SW480 (cell line): ENCODE data around the gene PFDN6.
"Not testable (repeated sequence)": the region's sequence is repeated elsewhere in the genome, so short reads cannot be mapped to it uniquely, and the experiment has no call there.

ENCODE experiments used
- DNase-seq: peaks from one replicate; pipeline ENCODE4 v3.0.0-alpha.2; 2016; ENCODE audit warnings: low spot score

The PFDN6 gene

DNA sequence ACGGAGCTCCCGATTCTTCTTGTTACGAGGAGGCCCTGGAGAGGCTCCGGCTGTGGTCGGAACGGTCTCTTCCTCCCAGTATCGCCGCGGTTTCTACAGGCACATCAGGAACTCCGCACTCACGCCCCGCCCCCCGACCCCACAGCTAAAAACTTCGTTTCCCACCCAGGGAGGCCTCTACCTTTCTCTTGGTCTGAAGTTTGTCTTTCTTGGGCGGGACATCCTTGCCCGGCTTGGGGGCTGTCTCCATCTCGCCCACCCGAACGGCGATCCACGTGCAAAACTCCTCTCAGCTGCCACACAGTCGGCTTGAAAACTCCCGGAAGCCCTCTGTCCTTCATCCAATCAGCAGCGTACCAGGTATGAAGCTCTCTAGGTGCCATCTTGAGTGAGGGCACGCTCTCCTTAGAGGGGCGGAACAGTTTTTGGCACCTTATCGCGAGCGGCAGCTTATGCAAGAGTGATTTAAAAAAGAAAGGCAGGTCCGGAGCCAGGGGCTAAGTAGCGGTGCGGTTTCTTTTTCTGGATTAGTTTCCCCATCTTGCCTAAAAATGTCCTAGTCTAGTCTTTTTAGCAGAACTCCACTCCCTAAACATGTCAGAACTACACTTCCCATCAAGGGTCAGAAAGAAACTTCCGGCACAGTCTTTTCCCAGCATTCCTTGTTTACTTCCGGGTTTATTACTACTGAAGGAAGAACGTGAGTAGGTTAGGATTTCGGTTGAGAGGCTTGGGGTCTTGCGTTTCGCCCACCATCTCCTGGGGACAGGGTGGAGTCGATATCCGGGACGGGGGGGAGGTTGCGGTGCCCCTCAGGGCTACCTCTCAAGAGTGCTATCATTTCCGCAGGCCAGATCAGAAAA, at the start of gene PFDN6, which contains the start of gene WDR46:
Gene PFDN6 (plus strand): TSS at position 681 of the 863 bp plus-strand sequence. CDS start 256 bp downstream, outside the sequence.
Gene WDR46 (minus strand): TSS at position 319 of the 863 bp plus-strand sequence. CDS start 69 bp downstream, at position 250.
- DNase-seq: peak; percentile 89

DNA sequence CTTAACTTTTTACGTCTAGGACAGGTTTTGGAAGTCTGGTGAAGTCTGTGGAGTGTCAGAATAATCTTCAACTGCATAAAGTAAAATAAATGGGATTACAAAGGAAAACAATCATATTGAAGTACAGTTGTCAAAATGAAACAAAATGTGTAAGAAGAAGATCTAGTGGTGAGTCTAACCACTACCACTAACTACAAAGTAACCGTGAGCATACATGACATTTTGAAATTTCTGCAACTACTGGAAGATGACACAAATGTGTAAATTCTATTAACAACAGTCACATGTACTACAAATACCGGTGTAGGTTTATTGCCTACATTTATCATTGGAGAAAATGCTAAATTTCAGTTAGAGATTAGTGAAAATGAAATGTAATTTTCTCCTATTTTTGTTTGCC, 47.4 kb upstream of the PFDN6 start:
- DNase-seq: no peak

DNA sequence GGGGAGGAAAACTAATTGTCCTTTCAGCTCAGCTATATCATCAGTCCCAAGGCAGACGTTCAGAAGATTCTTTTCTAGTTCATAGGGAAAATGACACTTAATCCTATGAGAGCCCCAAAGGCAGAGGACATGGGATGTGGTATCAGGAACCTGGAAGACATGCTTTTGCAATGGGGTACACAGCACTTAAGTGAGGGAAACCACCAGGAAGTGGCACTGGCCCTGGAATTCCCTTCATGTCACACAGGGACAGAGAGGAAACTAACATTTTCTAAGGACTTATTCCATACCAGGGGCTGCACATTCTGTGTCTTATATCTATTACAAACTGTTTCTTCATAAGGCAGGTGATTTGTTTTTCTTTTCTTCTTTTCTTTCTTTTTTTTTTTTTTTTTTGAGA, 45.9 kb upstream of the PFDN6 start:
- no peak for DNase-seq

DNA sequence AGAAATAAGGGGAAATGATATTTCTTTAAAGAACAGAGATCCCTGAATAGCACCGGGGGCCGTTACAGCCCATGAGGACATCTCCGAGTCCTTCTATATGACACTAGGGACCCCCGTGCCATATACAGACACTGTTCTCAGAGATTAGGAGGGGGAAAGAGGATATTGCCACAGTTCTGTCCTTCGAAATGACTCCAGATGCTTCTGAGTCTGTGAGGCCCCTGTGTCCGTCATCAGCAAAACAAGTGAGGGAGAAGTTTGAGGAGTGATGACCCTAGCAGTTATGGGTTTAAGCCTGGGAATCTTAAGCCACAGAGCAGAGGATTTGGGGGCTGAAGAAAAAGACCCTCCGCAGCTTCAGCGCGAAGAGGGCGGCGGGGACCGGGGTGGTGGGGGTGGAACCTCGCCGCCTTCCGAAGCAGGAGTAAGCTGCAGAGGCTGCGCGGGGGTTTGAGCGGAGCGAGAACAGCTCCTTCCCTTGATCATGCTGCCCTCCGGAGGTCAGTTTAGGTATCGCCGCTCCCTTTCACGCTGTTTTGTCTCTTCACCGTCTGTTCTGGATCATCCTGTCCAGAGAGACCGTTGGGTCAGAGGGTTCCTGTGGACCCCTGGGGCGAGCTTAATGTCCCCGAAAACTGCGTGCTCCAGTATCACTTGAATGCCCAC, 41.3 kb upstream of the PFDN6 start:
- peak; percentile 70 for DNase-seq

DNA sequence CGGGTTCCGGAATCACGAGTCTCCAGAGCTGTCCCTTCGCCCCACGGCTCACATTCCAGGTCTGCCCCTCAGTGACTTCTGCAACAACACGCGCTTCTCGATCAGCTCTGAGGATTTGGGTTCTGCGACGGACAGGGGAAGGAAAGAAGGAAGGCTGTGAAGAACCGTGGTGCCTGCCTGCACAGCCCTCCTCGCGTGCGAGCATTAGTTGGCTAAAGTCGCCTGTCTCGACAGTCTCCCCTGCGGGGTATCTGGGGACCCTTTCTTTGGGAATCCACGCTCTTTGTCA, 40.8 kb upstream of the PFDN6 start:
- peak; percentile 57 for DNase-seq

DNA sequence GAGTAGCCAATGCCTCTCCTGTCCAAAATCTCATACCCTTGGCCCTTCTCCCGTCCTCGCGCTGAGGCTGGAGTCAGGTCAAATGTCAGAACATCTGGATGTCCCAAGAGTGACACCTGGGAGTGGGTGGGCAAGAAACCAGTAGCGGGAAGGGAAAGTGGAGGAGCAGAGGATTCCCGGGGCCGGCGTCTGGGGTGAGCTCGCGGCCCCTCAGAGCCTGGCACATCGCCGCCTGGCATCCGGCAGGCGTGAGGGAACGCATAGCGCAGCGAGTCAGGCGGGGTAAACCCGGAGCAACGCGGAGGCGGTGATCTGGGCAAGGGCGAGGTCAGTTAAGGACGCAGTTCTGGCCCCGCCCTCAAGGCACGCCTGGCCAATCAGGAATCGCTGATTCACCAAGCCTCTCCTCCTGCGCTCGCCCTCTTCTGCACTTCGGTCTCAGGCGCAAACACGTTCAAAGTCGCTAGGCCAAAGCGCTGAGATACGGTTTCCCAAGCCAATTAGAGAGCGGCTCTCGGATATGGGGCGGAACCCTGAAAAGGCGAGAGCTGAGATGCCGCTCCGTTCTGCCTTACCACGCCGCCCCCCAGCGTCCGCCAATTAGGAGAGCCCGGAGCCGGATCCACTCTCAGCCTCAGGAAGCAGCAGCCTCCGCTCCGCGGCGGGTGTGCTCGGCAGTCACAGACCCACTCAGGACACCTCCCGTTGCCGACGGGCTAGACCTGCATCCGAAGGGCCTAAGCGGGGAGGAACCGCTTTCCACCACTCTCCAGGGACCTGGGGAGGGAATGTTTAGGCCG, 40.3 kb upstream of the PFDN6 start:
- DNase-seq: peak; percentile 97

DNA sequence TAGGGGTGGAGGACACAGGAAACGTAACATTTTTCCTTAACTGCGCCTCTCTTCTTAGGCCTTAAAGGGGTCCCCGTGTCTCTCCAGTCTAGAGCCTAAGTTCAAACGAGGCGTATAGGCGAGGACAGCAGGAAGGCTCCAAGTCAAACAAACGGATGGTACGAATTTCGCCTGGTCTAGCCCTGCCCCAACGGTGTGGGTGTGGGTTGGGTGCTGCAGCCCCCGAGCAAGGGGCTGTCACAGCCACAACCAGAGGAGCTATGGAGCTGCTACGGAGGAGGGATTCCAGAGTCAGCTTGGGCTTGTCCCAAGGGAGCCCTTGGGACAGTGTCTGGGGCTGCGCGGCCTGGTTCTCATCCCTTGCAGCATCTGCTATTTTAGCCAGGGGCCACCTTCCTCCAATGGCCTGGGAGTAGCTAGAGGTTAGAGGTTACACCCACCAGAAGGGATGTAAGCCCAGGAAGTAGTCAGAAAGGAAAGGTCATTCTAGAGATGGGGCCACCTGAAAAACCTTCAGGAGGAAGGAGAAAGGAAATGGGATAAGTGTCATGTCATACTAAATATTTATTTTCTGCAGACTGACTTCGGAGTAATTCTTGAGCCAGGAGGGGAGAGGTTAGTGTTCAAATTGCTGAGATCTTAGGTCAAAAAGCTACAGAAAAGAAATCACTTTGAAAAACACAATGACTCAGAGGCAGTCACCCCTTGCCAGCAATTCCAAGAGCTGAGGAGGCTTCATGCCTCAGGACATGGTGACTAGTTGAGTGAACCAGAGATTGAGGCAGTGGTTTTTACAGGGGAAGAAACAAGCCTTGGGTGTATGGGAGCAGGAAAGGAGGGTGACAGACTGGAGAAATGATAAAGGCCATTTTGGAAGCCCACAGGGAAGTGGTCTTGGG, 39.4 kb upstream of the PFDN6 start:
- no peak for DNase-seq

DNA sequence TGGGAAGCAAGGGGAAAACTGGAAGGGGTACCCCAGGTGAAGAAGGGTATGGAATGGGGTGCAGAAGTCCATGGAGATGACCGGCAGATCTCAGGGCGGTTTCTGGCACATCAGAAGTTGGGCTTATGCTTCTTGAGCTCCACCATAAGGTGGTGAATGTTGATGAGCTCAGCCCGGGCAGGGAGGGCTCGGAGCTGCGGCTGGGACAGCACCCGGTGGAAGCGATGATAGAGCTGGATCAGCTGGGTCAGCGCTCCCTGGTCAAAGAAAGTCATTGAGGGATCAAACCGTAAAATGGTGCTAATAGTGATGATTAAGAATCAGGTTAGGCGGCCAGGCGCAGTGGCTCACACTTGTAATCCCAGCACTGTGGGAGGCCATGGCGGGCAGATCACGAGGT, 38.7 kb upstream of the PFDN6 start:
- no peak for DNase-seq

DNA sequence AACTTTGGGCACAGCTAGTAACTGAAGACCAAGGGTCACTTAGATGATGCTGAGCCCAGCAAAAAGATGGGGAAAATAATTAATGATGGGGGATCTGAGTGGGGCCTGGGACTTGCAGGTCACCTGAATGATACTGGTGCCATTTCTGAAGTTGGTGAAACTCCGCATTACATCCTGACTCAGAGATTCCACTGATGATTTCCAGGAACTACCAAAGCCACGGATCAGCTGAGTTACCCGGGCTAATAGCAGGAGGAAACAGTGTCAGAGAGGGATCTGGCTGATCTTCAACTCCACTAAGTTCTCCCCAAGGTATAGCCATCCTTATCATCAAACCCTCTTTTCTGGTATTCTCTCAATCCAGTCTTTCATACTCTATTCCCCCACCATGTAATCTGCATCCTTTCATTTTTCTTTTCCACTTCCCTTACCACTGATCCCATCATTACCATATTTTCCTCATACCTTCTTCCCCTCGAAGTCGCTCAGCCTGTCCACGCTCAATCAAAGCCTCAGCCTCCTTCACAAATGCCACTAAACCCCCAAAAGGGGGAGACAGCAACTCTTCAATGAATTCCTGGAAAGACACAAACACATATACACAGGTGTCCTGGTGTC, 37.9 kb upstream of the PFDN6 start:
- no peak for DNase-seq

DNA sequence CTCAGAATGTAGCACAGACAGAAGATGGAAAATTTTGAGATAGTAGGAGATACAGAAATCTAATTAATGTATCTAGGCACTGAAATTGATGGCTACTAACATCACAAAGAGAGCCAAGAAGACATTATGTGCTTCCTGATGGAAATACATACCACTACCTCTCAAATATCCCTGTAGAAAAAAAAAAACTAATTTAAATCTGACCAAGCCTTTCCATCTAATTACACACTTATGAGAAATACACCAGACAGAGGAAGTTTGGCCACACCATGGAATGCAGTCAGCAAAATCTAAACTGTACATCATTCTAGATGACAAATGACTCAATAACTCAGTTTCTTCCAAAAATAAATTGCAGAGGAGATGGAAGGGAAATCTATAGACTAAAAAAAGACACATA, 36.6 kb upstream of the PFDN6 start:
- no peak for DNase-seq

DNA sequence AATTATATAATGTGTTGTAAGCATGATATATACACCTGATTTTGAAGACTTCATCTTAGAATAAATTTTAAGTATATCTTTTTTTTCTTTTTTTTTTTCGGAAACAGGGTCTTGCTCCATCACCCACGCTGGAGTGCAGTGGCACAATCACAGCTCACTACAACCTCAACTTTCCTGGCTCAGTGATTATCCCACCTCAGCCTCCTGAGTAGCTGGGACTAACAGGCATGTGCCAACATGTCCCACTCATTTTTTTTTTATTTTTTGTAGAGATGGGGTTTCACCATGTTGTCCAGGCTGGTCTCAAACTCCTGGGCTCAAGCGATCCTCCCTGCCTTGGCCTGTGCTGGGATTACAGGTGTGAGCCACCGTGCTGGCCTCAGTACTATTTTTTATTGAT, 34.8 kb upstream of the PFDN6 start:
- no peak for DNase-seq

DNA sequence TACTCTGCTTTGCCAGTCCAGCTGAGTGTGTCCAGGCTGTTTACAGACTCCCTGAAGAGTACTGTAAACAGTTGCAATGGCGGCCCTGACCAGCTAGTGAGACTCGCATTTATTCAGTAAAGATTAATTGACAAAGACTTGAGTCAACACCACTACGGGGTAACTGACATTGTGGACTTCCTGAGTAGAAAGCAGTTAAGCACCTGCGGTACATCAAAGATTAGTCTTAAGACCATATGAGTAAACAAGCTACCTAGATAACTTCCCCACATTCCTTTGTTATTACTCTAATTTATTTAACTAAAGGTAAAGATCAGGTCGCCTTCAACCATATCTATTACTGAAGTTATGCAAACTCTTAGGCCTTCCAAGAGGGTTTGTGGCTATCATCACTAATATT, 30.4 kb upstream of the PFDN6 start:
- DNase-seq: no peak

DNA sequence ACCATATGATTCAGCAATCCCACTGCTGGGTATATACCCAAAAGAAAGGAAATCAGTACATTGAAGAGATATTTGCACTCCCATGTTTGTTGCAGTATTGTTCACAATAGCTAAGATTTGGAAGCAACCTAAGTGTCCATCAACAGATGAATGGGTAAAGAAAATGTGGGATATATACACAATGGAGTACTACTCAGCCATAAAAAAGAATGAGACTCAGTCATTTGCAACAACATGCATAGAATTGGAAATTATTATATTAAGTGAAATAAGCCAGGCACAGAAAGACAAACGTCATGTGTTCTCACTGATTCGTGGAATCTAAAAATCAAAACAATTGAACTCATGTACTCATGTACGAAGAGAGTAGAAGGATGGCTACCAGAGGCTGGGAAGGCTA, 26.9 kb upstream of the PFDN6 start:
- not testable (repeated sequence) for DNase-seq

DNA sequence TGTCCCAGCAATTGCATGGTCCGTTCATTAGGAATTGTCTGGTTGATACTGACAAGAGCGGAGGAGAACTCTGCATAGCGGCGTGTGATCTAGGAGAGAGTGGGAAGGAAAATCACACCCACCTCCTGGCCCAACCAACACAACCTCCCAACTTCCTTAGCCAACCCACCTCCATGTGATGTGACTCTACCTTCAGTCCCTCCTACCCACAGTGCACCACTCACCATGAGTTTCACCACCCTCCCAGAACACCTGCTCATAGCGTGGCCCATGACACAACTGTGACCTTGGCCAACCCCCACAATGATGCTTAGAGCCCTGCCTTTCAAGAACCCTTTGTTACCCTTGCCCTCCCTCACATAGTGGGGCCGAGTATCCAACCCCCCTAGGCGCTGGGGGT, 25.4 kb upstream of the PFDN6 start:
- DNase-seq: no peak

DNA sequence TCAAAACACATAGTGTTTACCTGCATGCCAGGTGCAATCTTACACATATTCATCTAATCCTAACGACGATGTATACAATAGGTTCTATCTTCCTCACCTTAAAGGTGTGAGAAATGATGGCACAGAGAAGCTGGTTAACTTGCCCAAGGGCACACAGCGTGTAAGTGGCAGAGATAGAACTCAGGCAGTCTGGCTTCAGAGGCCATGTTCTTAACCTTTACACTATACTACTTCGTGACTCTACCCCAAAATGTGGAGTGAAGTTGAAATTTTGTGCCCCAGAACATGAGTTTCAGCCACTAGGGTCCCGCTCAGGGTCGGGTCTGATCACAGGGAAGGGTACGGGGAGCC, 18.3 kb upstream of the PFDN6 start:
- no peak for DNase-seq

DNA sequence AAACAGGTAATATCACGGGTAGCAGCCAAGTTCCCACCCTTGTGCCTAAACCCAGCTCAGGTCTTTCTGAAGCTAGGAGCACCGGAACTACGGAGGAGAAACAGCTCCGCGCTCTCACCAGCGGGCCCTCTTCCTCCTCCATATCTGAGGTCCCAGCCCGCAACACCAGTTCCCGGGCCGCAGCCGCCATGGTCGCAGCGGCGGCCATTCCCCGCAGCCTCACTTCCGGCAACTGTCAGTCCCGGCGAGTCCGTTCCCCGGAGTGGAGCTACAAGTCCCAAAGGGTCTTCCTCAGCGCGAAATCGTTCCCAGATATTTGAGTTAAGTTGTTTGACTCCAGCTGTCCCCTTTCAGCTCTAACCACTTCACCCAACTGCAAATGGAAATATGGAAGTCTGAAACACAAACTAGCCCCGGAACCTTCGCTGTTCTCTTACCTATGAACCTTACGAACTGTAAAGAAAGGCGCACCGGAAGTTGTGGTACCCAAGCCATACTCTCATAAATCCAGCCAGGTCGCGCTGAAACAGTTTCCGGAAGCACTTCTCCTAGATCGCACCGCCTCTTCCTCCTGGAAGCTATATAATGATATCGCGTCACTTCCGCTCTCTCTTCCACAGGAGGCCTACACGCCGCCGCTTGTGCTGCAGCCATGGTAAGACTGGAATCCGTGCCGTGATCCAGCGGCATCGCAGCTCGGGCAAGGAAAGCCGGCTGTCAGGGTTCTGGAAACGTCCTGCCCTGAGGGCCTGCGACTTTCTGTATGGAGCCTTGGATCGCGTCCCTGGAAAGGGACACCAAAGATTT, 17.7 kb upstream of the PFDN6 start, which contains the start of the genes RPS18 and VPS52:
Gene RPS18 (plus strand): TSS at position 608 of the 807 bp plus-strand sequence. CDS start 45 bp downstream, at position 653.
Gene VPS52 (minus strand): TSS at position 409 of the 807 bp plus-strand sequence. CDS start 201 bp downstream, at position 208.
- DNase-seq: peak; percentile 97

DNA sequence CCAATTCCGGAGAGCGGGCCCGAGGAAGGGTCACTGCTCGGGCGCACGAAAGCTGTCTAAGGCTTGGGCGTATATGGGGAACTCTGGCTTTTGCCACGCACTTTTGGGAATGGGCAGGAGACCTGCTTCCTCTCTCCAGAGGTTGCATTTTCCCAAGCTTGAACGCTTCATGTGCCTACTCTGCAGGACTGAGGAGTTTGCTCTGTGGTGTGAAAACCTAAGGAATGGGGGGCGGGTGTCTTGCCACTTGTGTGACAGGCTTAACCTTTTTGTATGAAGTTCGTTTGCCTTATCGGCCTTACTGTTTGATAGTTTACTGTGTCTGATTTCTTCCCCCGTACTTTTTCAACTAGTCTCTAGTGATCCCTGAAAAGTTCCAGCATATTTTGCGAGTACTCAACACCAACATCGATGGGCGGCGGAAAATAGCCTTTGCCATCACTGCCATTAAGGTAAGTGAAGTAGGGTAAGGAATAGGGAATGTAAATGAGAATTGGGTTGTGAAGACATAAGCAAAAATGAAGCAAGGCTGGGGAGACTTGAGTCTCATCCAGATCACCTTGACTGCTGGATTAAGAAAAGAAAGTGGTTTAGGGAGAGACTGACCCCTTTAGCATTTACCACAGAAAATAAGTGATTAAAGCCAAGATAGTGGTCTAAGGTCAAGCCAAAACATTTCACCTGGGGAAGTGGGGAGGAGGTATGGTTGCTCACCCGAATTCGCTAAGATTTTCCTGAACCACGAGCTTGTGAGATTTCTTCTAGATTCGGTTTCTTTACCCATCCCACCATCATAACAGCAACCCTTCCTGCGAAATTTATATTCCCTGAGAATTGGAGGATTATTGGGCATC, 16.9 kb upstream of the PFDN6 start:
- DNase-seq: no peak

DNA sequence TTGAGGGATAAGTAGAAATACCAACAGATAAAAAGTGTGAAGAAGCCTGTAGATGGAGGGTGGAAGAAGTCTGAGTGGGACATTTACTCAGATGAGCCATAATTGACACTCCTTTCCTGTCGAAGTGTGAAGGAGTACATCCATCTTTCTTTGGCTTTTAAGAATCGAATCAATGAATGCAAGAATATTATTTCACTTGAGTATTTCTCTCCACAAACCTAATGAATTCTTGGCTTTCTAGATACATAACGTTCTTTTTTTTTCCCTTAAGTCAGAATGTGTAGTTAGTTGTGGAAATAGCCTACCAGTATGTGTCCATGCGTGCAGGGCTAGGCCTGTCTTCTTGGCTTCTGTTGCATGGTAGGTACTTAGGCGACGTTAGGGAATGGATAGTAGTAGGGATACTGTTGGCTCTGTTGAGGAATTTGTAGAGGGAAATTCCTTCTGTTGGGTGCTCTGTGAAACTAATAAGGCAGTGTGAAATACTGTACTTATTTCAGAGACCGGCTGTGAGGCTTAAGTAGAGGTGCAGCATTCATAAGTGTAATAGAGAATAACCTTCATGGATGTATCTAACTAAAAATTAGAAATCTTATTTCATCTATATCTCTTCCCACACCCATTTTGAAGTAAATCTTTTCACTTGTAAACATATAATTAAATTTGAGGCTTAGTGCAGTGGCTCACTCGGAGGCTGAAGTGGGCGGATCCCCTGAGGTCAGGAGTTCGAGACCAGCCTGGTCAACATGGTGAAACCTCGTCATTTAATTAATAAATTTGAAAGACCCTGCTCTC, 16.1 kb upstream of the PFDN6 start:
- DNase-seq: no peak
